ENCODE results near the gene INSYN1.

GRCh38 chr15:73685981-73686380, 67.2 kb downstream of the INSYN1 start:
- no peak for TF ChIP-seq CTCF (IDR thresholded peaks at IDR 0.05)
- TF ChIP-seq POLR2A (IDR thresholded peaks at IDR 0.05): no peak
- TF ChIP-seq EP300 (IDR thresholded peaks at IDR 0.05): no peak
- no peak for TF ChIP-seq POLR2AphosphoS5 (IDR thresholded peaks at IDR 0.05)
